H9 (cell line): ENCODE measurements around the gene ZBTB16. TPM values are rescaled to one million over a fixed set of nuclear protein-coding genes. Genes with fewer than 3 reads are reported as not detected.

ENCODE experiments used
- DNase-seq: peaks from one replicate; pipeline ENCODE4 v3.0.0-alpha.2; 2017
- H2AFZ ChIP-seq: one replicate; pipeline ENCODE4 v1.6.1; 2013; ENCODE audit warnings: mild to moderate bottlenecking, low read length, control low read depth, moderate library complexity
- H2AK5ac ChIP-seq: 2 replicates; pipeline ENCODE4 v1.6.1; 2013; ENCODE audit warnings: low read length, control low read depth, mixed read lengths; ENCODE audit not compliant: insufficient read length
- H2BK120ac ChIP-seq: one replicate; pipeline ENCODE4 v1.6.1; 2013; ENCODE audit warnings: low read depth, mild to moderate bottlenecking, low read length, control low read depth, inconsistent platforms; ENCODE audit not compliant: poor library complexity, severe bottlenecking
- H2BK12ac ChIP-seq: 2 replicates; pipeline ENCODE4 v1.6.1; 2013; ENCODE audit warnings: low read length, control low read depth, mixed read lengths, low read depth; ENCODE audit not compliant: insufficient read length
- H2BK15ac ChIP-seq: 2 replicates; pipeline ENCODE4 v1.6.1; 2013; ENCODE audit warnings: low read depth, low read length, control low read depth
- H2BK20ac ChIP-seq: one replicate; pipeline ENCODE4 v1.6.1; 2013; ENCODE audit warnings: low read depth, mild to moderate bottlenecking, low read length, control low read depth, inconsistent platforms; ENCODE audit not compliant: poor library complexity, severe bottlenecking
- H2BK5ac ChIP-seq: 2 replicates; pipeline ENCODE4 v1.6.1; 2013; ENCODE audit warnings: low read length, control low read depth, mixed read lengths; ENCODE audit not compliant: insufficient read length
- H3K14ac ChIP-seq: 2 replicates; pipeline ENCODE4 v1.6.1; 2013; ENCODE audit warnings: low read length, control low read depth; ENCODE audit not compliant: insufficient read depth
- H3K18ac ChIP-seq: 2 replicates; pipeline ENCODE4 v1.6.1; 2013; ENCODE audit warnings: low read depth, mild to moderate bottlenecking, mixed read lengths, low read length, control low read depth; ENCODE audit not compliant: insufficient read length
- H3K23ac ChIP-seq: 2 replicates; pipeline ENCODE4 v1.6.1; 2013; ENCODE audit warnings: low read length, control low read depth, mixed read lengths, low read depth; ENCODE audit not compliant: insufficient read length
- H3K23me2 ChIP-seq: 2 replicates; pipeline ENCODE4 v1.6.1; 2013; ENCODE audit warnings: low read depth, mild to moderate bottlenecking, mixed read lengths, low read length, control low read depth; ENCODE audit not compliant: insufficient read length, poor library complexity, severe bottlenecking
- H3K27ac ChIP-seq: 2 replicates; pipeline ENCODE4 v1.5.1; 2013; ENCODE audit warnings: low read length, control low read depth, mixed read lengths, low read depth; ENCODE audit not compliant: insufficient read length
- H3K27me3 ChIP-seq: 2 replicates; pipeline ENCODE4 v1.6.1; 2013; ENCODE audit warnings: low read length, control low read depth, inconsistent platforms; ENCODE audit not compliant: insufficient read depth
- H3K4ac ChIP-seq: 2 replicates; pipeline ENCODE4 v1.6.1; 2013; ENCODE audit warnings: low read depth, mild to moderate bottlenecking, control low read depth, inconsistent platforms, low read length, moderate library complexity
- H3K4me1 ChIP-seq: 2 replicates; pipeline ENCODE4 v1.6.1; 2013; ENCODE audit warnings: low read length, control low read depth, inconsistent platforms; ENCODE audit not compliant: insufficient read depth
- H3K4me2 ChIP-seq: 2 replicates; pipeline ENCODE4 v1.6.1; 2013; ENCODE audit warnings: low read length, control low read depth, mixed read lengths; ENCODE audit not compliant: insufficient read length, insufficient read depth
- H3K56ac ChIP-seq: 2 replicates; pipeline ENCODE4 v1.6.1; 2013; ENCODE audit warnings: low read depth, mild to moderate bottlenecking, mixed read lengths, low read length, control low read depth; ENCODE audit not compliant: insufficient read length
- H3K79me1 ChIP-seq: 2 replicates; pipeline ENCODE4 v1.6.1; 2013; ENCODE audit warnings: low read depth, mild to moderate bottlenecking, moderate library complexity, low read length, control low read depth, inconsistent platforms; ENCODE audit not compliant: insufficient read depth, poor library complexity, severe bottlenecking
- H3K79me2 ChIP-seq: 2 replicates; pipeline ENCODE4 v1.6.1; 2013; ENCODE audit warnings: low read length, control low read depth, inconsistent platforms; ENCODE audit not compliant: insufficient read depth
- H3K9ac ChIP-seq: 2 replicates; pipeline ENCODE4 v1.6.1; 2013; ENCODE audit warnings: low read length, control low read depth, mixed read lengths; ENCODE audit not compliant: insufficient read length; ENCODE audit errors: extremely low read depth
- H3K9me3 ChIP-seq: one replicate; pipeline ENCODE4 v1.6.1; 2013; ENCODE audit warnings: low read depth, low read length, inconsistent platforms; ENCODE audit not compliant: control insufficient read depth
- H3T11ph ChIP-seq: one replicate; pipeline ENCODE4 v1.6.1; 2013; ENCODE audit warnings: mild to moderate bottlenecking, low read length, control low read depth, inconsistent platforms
- H4K20me1 ChIP-seq: one replicate; pipeline ENCODE4 v1.6.1; 2013; ENCODE audit not compliant: control insufficient read depth, insufficient read length, insufficient read depth
- H4K5ac ChIP-seq: 2 replicates; pipeline ENCODE4 v1.6.1; 2013; ENCODE audit warnings: low read depth, mild to moderate bottlenecking, mixed read lengths, low read length, control low read depth; ENCODE audit not compliant: insufficient read length
- H4K8ac ChIP-seq: replicated peaks from 2 replicates; pipeline ENCODE4 v1.6.1; 2013; ENCODE audit warnings: low read length, control low read depth, mixed read lengths, low read depth; ENCODE audit not compliant: insufficient read length
- H4K91ac ChIP-seq: 2 replicates; pipeline ENCODE4 v1.6.1; 2013; ENCODE audit warnings: low read depth, mild to moderate bottlenecking, moderate library complexity, mixed read lengths, low read length, control low read depth; ENCODE audit not compliant: insufficient read length
- H3K27ac Mint-ChIP-seq, 3 experiments: 2 replicates in 2 of 3; 3 replicates in 1 of 3; pipeline ENCODE4 v1.8.0; 2020 to 2021; ENCODE audit warnings: mixed read lengths in 3 of 3, mild to moderate bottlenecking in 1 of 3, moderate library complexity in 1 of 3
- H3K27me3 Mint-ChIP-seq: 2 replicates; pipeline ENCODE4 v1.8.0; 2021; ENCODE audit warnings: low read depth, mild to moderate bottlenecking, moderate library complexity, mixed read lengths
- H3K36me3 Mint-ChIP-seq, 3 experiments: 2 replicates in 2 of 3; 3 replicates in 1 of 3; pipeline ENCODE4 v1.8.0; 2020 to 2021; ENCODE audit warnings: low read depth in 3 of 3, mixed read lengths in 3 of 3; ENCODE audit not compliant: insufficient read depth in 1 of 3
- H3K4me1 Mint-ChIP-seq, 2 experiments: 2 replicates each; pipeline ENCODE4 v1.8.0; 2020; ENCODE audit warnings: mixed read lengths in 2 of 2
- H3K4me3 Mint-ChIP-seq, 2 experiments: 2 replicates in 1 of 2; 3 replicates in 1 of 2; pipeline ENCODE4 v1.8.0; 2020 to 2021; ENCODE audit warnings: mild to moderate bottlenecking in 2 of 2, mixed read lengths in 2 of 2, moderate library complexity in 1 of 2
- H3K9me3 Mint-ChIP-seq, 2 experiments: 2 replicates in 1 of 2; 3 replicates in 1 of 2; pipeline ENCODE4 v1.8.0; 2020; ENCODE audit warnings: mild to moderate bottlenecking in 2 of 2, mixed read lengths in 2 of 2, moderate library complexity in 1 of 2
- WGBS: extraction: QIAGEN DNeasy Blood & Tissue Kit; methylation state at CpG from one replicate; pipeline ENCODE4 v1.1.7; 2013; ENCODE audit warnings: missing lambda C conversion rate, low lambda C conversion rate, mixed read lengths; ENCODE audit not compliant: insufficient read length; ENCODE audit errors: extremely low coverage; 5-methylcytosine and 5-hydroxymethylcytosine counted together
- total RNA-seq: library from RNA; stranded (reverse); gene quantifications from 2 replicates; pipeline ENCODE4 v1.2.1, GENCODE V29; 2021
- TF ChIP-seq, protein P1 (sequence below): fragments of 200-600 bp; sonication (generic); conservative IDR thresholded peaks from 3 replicates; pipeline ENCODE4 v1.8.0; 2021; ENCODE audit warnings: antibody characterized with exemption, mild to moderate bottlenecking

ZBTB16 gene
- total RNA-seq, 1 experiment from 2014 or later = not detected

GRCh38 chr11:114040706-114041211 lies 18.8 kb upstream of the ZBTB16 start:
- H3K79me1 ChIP-seq = no peaks in the 10 kb centered on the region
- H2AK5ac ChIP-seq = no peak overlapping the region
- no peak overlapping the region for H2BK15ac ChIP-seq
- Mint-ChIP-seq H3K27me3 (peaks cover 20% of the 10 kb centered on the region), H3K36me3 (no peaks in the 10 kb centered on the region), H3K9me3 (no peaks in the 10 kb centered on the region), H3K4me1 (peaks cover 3% of the 10 kb centered on the region in 2 experiments; a peak in 2 of 4 replicates), H3K27ac (no peak overlapping the region), H3K4me3 (no peak overlapping the region)
- no peak overlapping the region for H4K91ac ChIP-seq
- H3K18ac ChIP-seq = no peak overlapping the region
- no peak overlapping the region for H2BK5ac ChIP-seq
- H2BK20ac ChIP-seq = no peak overlapping the region
- no peaks in the 10 kb centered on the region for H3K27me3 ChIP-seq
- no peak overlapping the region for H3K23ac ChIP-seq
- DNase-seq = no peak
- no CpG with 5 or more reads among the region's 7 CpGs for WGBS
- no peak overlapping the region for H2BK120ac ChIP-seq
- no peak overlapping the region for H3K14ac ChIP-seq
- H2BK12ac ChIP-seq = no peak overlapping the region
- no peak overlapping the region for H3K56ac ChIP-seq
- no peaks in the 10 kb centered on the region for H3K79me2 ChIP-seq
- no peak overlapping the region for H3K4me2 ChIP-seq
- no peak overlapping the region for H3K4ac ChIP-seq
- TF ChIP-seq, protein P1, sequence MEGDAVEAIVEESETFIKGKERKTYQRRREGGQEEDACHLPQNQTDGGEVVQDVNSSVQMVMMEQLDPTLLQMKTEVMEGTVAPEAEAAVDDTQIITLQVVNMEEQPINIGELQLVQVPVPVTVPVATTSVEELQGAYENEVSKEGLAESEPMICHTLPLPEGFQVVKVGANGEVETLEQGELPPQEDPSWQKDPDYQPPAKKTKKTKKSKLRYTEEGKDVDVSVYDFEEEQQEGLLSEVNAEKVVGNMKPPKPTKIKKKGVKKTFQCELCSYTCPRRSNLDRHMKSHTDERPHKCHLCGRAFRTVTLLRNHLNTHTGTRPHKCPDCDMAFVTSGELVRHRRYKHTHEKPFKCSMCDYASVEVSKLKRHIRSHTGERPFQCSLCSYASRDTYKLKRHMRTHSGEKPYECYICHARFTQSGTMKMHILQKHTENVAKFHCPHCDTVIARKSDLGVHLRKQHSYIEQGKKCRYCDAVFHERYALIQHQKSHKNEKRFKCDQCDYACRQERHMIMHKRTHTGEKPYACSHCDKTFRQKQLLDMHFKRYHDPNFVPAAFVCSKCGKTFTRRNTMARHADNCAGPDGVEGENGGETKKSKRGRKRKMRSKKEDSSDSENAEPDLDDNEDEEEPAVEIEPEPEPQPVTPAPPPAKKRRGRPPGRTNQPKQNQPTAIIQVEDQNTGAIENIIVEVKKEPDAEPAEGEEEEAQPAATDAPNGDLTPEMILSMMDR = no peak
- H3K4me1 ChIP-seq = no peaks in the 10 kb centered on the region; the same call in 1 of the 2 replicates
- H4K5ac ChIP-seq = no peak overlapping the region
- no peak overlapping the region for H2AFZ ChIP-seq
- no peak overlapping the region for H3T11ph ChIP-seq
- no peaks in the 10 kb centered on the region for H4K20me1 ChIP-seq
- H4K8ac ChIP-seq = no peak overlapping the region
- peaks cover 4% of the 10 kb centered on the region for H3K23me2 ChIP-seq
- H3K9me3 ChIP-seq = no peaks in the 10 kb centered on the region
- no peak overlapping the region for H3K27ac ChIP-seq
- H3K9ac ChIP-seq = no peak overlapping the region
